Astrocyte of the cerebellum (primary cell): ENCODE results near the gene SFTPB.

Source experiments
- DNase-seq: peaks from one replicate; pipeline ENCODE4 v3.0.0-alpha.2; 2011; ENCODE audit warnings: low read depth
- H3K4me3 ChIP-seq: 2 replicates; pipeline ENCODE4 v1.5.1; 2011; ENCODE audit warnings: mild to moderate bottlenecking, low read depth, low read length, moderate library complexity
- CTCF ChIP-seq: IDR thresholded peaks from 2 replicates; pipeline ENCODE4 v1.5.1; 2012; ENCODE audit warnings: low read length, low read depth, moderate library complexity, mild to moderate bottlenecking; ENCODE audit errors: missing control alignments
- in situ Hi-C: cut with HindIII; loops from 2 replicates; pipeline ENCODE4 v1.10.0; 2017; ENCODE audit warnings: low sequenced_read_pairs

The SFTPB gene

GRCh38 chr2:85666435-85667316, 1.3 kb downstream of the SFTPB start:
- in situ Hi-C loops = no loop called here
- no peak for DNase-seq

GRCh38 chr2:85666016-85666415, 2.0 kb downstream of the SFTPB start:
- no peak for TF ChIP-seq CTCF
- DNase-seq = no peak
- no peak overlapping the region for H3K4me3 ChIP-seq
- in situ Hi-C loops = no loop called here

More at GRCh38 chr2:85666435-85667316, 1.3 kb downstream of the SFTPB start:
- TF ChIP-seq CTCF = no peak
- no peak overlapping the region for H3K4me3 ChIP-seq

- H3K4me3 ChIP-seq = no peak overlapping the region
- in situ Hi-C loops = no loop called here
- DNase-seq = no peak
- TF ChIP-seq CTCF = no peak
Measured at GRCh38 chr2:85665264-85665937, 2.6 kb downstream of the SFTPB start.

GRCh38 chr2:85663594-85664565, 4.1 kb downstream of the SFTPB start:
- DNase-seq = no peak
- H3K4me3 ChIP-seq = no peak overlapping the region
- TF ChIP-seq CTCF = no peak
- in situ Hi-C loops = no loop called here

GRCh38 chr2:85662899-85663593, 5.0 kb downstream of the SFTPB start:
- peak; percentile 66 for DNase-seq
- in situ Hi-C loops = no loop called here
- no peak overlapping the region for H3K4me3 ChIP-seq
- TF ChIP-seq CTCF = no peak
